HepG2 (cell line): ENCODE measurements around the gene ZNF334. TPM values are rescaled to one million over a fixed set of nuclear protein-coding genes. Genes with fewer than 3 reads are reported as not detected.

Source experiments
- ATAC-seq: fragments of 200-7000 bp; cut with Tn5 transposase; 3 replicates; pipeline ENCODE4 v1.9.1; 2020; ENCODE audit warnings: mild to moderate bottlenecking, moderate library complexity
- BruUV-seq: library from RNA; stranded (reverse); fragments of 400-500 nt; replicated peaks from 2 replicates; lab custom pipeline; 2021; lab: Mats Ljungman, UMichigan
- CTCF ChIA-PET: fragments of 300-600 bp; formaldehyde crosslinking; extraction: SDS; loops from one replicate; lab custom pipeline; 2021; ENCODE audit warnings: low total read pairs, inconsistent platforms, low intra/inter-chr PET ratio; lab: Yijun Ruan, JAX
- POLR2A ChIA-PET: fragments of 350-600 bp; sonication (Branson Sonifier 250); formaldehyde crosslinking; loops from one replicate; lab custom pipeline; 2020; ENCODE audit warnings: antibody characterized with exemption, inconsistent platforms; lab: Yijun Ruan, JAX
- DNase-seq: peaks from one replicate; pipeline ENCODE4 v3.0.0-alpha.2; 2015; ENCODE audit warnings: low spot score
- FAIRE-seq: peaks from 3 replicates; lab custom pipeline; 2011; peaks lifted over from hg19 to GRCh38; lab: Jason Lieb, UNC
- H2AFZ ChIP-seq: one replicate; pipeline ENCODE4 v1.6.1; 2011; ENCODE audit warnings: low read length, inconsistent platforms
- H3K27ac ChIP-seq: fragments of 300-600 bp; 3 replicates; pipeline ENCODE4 v1.8.0; 2011; ENCODE audit warnings: mixed run types, mild to moderate bottlenecking, mixed read lengths, low read length, inconsistent platforms; ENCODE audit not compliant: insufficient read depth; ENCODE audit errors: extremely low read length
- H3K27me3 ChIP-seq, 2 experiments: fragments of 200-600 bp in 1 of 2; 2 replicates in 1 of 2; 3 replicates in 1 of 2; pipeline versions ENCODE4 v1.6.0 to v1.8.0; 2011; ENCODE audit warnings: low read length in 2 of 2, mild to moderate bottlenecking in 2 of 2, moderate library complexity in 2 of 2, inconsistent platforms in 1 of 2; ENCODE audit not compliant: insufficient read depth in 2 of 2, control insufficient read depth in 1 of 2
- H3K36me3 ChIP-seq, 2 experiments: fragments of 200-600 bp in 1 of 2; replicated peaks in 1 of 2; 2 replicates in 1 of 2; 3 replicates in 1 of 2; pipeline versions ENCODE4 v1.5.1 to v1.8.0; 2011; ENCODE audit warnings: low read length in 2 of 2, inconsistent platforms in 1 of 2; ENCODE audit not compliant: insufficient read depth in 2 of 2, control insufficient read depth in 1 of 2
- H3K4me1 ChIP-seq: 2 replicates; pipeline ENCODE4 v1.5.1; 2012; ENCODE audit warnings: low read length, inconsistent platforms; ENCODE audit not compliant: insufficient read depth
- H3K4me2 ChIP-seq: 2 replicates; pipeline ENCODE4 v1.6.0; 2011; ENCODE audit warnings: low read depth, low read length, inconsistent platforms
- H3K4me3 ChIP-seq, 3 experiments: fragments of 200-600 bp in 1 of 3; sonication (generic), shearing (Covaris generic) in 1 of 3; replicated peaks in 1 of 3; 2 replicates each; pipeline ENCODE4 v1.5.1; 2011 to 2016; ENCODE audit warnings: low read length in 3 of 3, inconsistent platforms in 2 of 3, low read depth in 2 of 3, mild to moderate bottlenecking in 2 of 3, control low read depth in 1 of 3, mixed read lengths in 1 of 3; ENCODE audit not compliant: insufficient read depth in 1 of 3
- H3K79me2 ChIP-seq: one replicate; pipeline ENCODE4 v1.6.1; 2011; ENCODE audit warnings: low read length, inconsistent platforms; ENCODE audit not compliant: insufficient read depth
- H3K9ac ChIP-seq: 2 replicates; pipeline ENCODE4 v1.6.0; 2011; ENCODE audit warnings: mild to moderate bottlenecking, low read depth, low read length, inconsistent platforms; ENCODE audit not compliant: insufficient read depth
- H3K9me3 ChIP-seq: 2 replicates; pipeline ENCODE4 v1.5.1; 2012; ENCODE audit warnings: mild to moderate bottlenecking, low read length
- H4K20me1 ChIP-seq: 2 replicates; pipeline ENCODE4 v1.6.0; 2011; ENCODE audit warnings: inconsistent platforms, mild to moderate bottlenecking, low read length, moderate library complexity; ENCODE audit not compliant: insufficient read depth
- DPF2 ChIP-seq: sonication (generic); formaldehyde crosslinking; IDR thresholded peaks from 2 replicates; pipeline ENCODE4 v1.4.0; 2020; ENCODE audit warnings: mild to moderate bottlenecking, low read depth, missing genetic modification reagents, borderline replicate concordance
- EED ChIP-seq: sonication (generic); formaldehyde crosslinking; IDR thresholded peaks from 2 replicates; pipeline ENCODE4 v1.5.0; 2020; ENCODE audit warnings: mild to moderate bottlenecking, missing genetic modification reagents
- RARA ChIP-seq: IDR thresholded peaks from 2 replicates; pipeline ENCODE4 v1.6.1; 2016; ENCODE audit warnings: missing genetic modification reagents, missing compliant biosample characterization
- SP1 ChIP-seq, 2 experiments: fragments of 450-650 bp in 1 of 2; sonication (generic) in 1 of 2; formaldehyde crosslinking in 1 of 2; IDR thresholded peaks; 2 replicates each; pipeline versions ENCODE4 v1.4.0 to v1.6.1; 2016 to 2020; ENCODE audit warnings: missing genetic modification reagents in 1 of 2
- ZBTB42 ChIP-seq: sonication (generic); formaldehyde crosslinking; IDR thresholded peaks from 2 replicates; pipeline ENCODE4 v1.5.0; 2020; ENCODE audit warnings: mild to moderate bottlenecking, missing genetic modification reagents
- ZNF331 ChIP-seq: sonication (generic); formaldehyde crosslinking; IDR thresholded peaks from 2 replicates; pipeline ENCODE4 v1.4.0; 2020; ENCODE audit warnings: missing genetic modification reagents
- ZNF615 ChIP-seq: sonication (generic); formaldehyde crosslinking; IDR thresholded peaks from 2 replicates; pipeline ENCODE4 v1.5.0; 2020; ENCODE audit warnings: mild to moderate bottlenecking, missing genetic modification reagents, borderline replicate concordance
- WGBS: methylation state at CpG from one replicate; pipeline ENCODE4 v1.1.6; 2017; ENCODE audit warnings: low lambda C conversion rate; 5-methylcytosine and 5-hydroxymethylcytosine counted together
- in situ Hi-C: cut with HindIII; loops from 2 replicates; pipeline ENCODE4 v1.10.0; 2017; ENCODE audit warnings: low pct_unique_long_range_greater_than_20kb; ENCODE audit not compliant: extremely low pct_ligation_motif_present
- intact Hi-C: fragments of 100-400 bp; cut with micrococcal nuclease; formaldehyde crosslinking; loops from one replicate; pipeline ENCODE4 v1.10.0; 2022; ENCODE audit not compliant: unreplicated experiment
- polyA plus RNA-seq, 8 experiments: library from polyadenylated mRNA; depleted of rRNA in 3 of 8; stranded (reverse) in 7 of 8; unstranded in 1 of 8; fragments of >200 nt; fragmentation: Illumina TruSeq in 4 of 8; extraction: Trizol in 4 of 8; gene quantifications; 2 replicates each; pipeline versions ENCODE4 v1.2.1 to v1.2.3, GENCODE V29; 2011 to 2016; ENCODE audit warnings: low read depth in 4 of 8, missing spikeins in 1 of 8, mixed read lengths in 1 of 8; ENCODE audit not compliant: insufficient read depth in 1 of 8
- total RNA-seq, 5 experiments: library from RNA; depleted of rRNA; stranded (reverse); fragments of >200 nt; fragmentation: Illumina TruSeq; extraction: Trizol; gene quantifications; 2 replicates each; pipeline ENCODE4 v1.2.3, GENCODE V29; 2016; ENCODE audit warnings: low read depth in 1 of 5
- TF ChIP-seq, protein P1 (sequence below): sonication (generic); formaldehyde crosslinking; IDR thresholded peaks from 2 replicates; pipeline ENCODE4 v1.5.1; 2020; ENCODE audit warnings: mild to moderate bottlenecking, moderate library complexity, missing genetic modification reagents
- TF ChIP-seq, protein P2 (sequence below): sonication (generic); formaldehyde crosslinking; IDR thresholded peaks from 2 replicates; pipeline ENCODE4 v1.9.0; 2021; ENCODE audit warnings: missing genetic modification reagents, borderline replicate concordance
- TF ChIP-seq, protein P3 (sequence below): sonication (generic); formaldehyde crosslinking; conservative IDR thresholded peaks from 2 replicates; pipeline ENCODE4 v1.8.0; 2022; ENCODE audit warnings: mild to moderate bottlenecking, moderate library complexity, missing genetic modification reagents
- TF ChIP-seq, protein P4 (sequence below): IDR thresholded peaks from 2 replicates; pipeline ENCODE4 v1.6.1; 2016; ENCODE audit warnings: low read depth, missing genetic modification reagents, missing compliant biosample characterization

Gene ZNF334
- total and polyA plus RNA-seq, 2 of the 13 experiments (the other 11 are each of a cell fraction or from before 2014, with no cell fraction given), result 4.8 to 7.8 TPM

DNA sequence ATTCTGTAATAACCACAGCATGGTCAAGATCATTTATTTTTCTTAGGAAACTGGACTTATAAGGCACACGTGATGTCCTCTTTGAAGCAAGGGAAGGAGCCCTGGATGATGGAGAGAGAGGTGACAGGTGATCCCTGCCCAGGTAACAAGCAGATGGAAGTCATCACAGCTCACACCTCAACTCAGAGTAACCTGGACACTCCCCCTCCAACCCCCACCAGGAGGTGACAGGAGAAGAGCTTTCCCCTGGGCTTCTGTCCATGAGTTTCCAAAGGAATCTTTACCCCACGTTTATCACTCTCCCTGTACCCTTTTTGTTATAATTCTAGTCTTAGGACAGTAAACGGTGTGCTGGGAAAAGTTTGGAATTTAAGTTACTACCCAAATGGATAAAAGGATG lies 28.4 kb downstream of the ZNF334 start:
- Histone ChIP-seq H3K27me3 (no peaks in the 10 kb centered on the region; a peak in 1 of 5 replicates), H3K4me3 (no peak overlapping the region), H3K36me3 (no peaks in the 10 kb centered on the region), H3K79me2 (no peaks in the 10 kb centered on the region), H3K4me1 (no peaks in the 10 kb centered on the region), H4K20me1 (no peaks in the 10 kb centered on the region), H3K27ac (no peak overlapping the region), H2AFZ (no peak overlapping the region), H3K9me3 (no peaks in the 10 kb centered on the region), H3K4me2 (no peak overlapping the region), H3K9ac (no peak overlapping the region)
- in situ Hi-C loops, result no loop called here
- WGBS, result 14% methylated on average over 3 of the region's 3 CpGs
- ChIA-PET POLR2A (no interaction called here), CTCF (no interaction called here)
- DNase-seq (no peak), FAIRE-seq (no peak), ATAC-seq (no peak)
- intact Hi-C loops, result no loop called here
- no TSS peak for BruUV-seq
- TF ChIP-seq DPF2 (CRISPR knock-in tag), result no peak
- TF ChIP-seq, protein P1, sequence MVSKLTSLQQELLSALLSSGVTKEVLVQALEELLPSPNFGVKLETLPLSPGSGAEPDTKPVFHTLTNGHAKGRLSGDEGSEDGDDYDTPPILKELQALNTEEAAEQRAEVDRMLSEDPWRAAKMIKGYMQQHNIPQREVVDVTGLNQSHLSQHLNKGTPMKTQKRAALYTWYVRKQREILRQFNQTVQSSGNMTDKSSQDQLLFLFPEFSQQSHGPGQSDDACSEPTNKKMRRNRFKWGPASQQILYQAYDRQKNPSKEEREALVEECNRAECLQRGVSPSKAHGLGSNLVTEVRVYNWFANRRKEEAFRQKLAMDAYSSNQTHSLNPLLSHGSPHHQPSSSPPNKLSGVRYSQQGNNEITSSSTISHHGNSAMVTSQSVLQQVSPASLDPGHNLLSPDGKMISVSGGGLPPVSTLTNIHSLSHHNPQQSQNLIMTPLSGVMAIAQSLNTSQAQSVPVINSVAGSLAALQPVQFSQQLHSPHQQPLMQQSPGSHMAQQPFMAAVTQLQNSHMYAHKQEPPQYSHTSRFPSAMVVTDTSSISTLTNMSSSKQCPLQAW (CRISPR knock-in tag), result no peak
- TF ChIP-seq, protein P2, sequence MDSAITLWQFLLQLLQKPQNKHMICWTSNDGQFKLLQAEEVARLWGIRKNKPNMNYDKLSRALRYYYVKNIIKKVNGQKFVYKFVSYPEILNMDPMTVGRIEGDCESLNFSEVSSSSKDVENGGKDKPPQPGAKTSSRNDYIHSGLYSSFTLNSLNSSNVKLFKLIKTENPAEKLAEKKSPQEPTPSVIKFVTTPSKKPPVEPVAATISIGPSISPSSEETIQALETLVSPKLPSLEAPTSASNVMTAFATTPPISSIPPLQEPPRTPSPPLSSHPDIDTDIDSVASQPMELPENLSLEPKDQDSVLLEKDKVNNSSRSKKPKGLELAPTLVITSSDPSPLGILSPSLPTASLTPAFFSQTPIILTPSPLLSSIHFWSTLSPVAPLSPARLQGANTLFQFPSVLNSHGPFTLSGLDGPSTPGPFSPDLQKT (CRISPR knock-in tag), result no peak
- TF ChIP-seq SP1 (IDR thresholded peaks at IDR 0.05), result no peak
- TF ChIP-seq SP1 (CRISPR knock-in tag; IDR thresholded peaks at IDR 0.05), result no peak
- no peak for TF ChIP-seq ZBTB42
- TF ChIP-seq RARA (CRISPR knock-in tag), result no peak
- TF ChIP-seq, protein P3, sequence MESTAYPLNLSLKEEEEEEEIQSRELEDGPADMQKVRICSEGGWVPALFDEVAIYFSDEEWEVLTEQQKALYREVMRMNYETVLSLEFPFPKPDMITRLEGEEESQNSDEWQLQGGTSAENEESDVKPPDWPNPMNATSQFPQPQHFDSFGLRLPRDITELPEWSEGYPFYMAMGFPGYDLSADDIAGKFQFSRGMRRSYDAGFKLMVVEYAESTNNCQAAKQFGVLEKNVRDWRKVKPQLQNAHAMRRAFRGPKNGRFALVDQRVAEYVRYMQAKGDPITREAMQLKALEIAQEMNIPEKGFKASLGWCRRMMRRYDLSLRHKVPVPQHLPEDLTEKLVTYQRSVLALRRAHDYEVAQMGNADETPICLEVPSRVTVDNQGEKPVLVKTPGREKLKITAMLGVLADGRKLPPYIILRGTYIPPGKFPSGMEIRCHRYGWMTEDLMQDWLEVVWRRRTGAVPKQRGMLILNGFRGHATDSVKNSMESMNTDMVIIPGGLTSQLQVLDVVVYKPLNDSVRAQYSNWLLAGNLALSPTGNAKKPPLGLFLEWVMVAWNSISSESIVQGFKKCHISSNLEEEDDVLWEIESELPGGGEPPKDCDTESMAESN (CRISPR knock-in tag), result no peak
- TF ChIP-seq EED (CRISPR knock-in tag), result no peak
- no peak for TF ChIP-seq ZNF615
- TF ChIP-seq, protein P4, sequence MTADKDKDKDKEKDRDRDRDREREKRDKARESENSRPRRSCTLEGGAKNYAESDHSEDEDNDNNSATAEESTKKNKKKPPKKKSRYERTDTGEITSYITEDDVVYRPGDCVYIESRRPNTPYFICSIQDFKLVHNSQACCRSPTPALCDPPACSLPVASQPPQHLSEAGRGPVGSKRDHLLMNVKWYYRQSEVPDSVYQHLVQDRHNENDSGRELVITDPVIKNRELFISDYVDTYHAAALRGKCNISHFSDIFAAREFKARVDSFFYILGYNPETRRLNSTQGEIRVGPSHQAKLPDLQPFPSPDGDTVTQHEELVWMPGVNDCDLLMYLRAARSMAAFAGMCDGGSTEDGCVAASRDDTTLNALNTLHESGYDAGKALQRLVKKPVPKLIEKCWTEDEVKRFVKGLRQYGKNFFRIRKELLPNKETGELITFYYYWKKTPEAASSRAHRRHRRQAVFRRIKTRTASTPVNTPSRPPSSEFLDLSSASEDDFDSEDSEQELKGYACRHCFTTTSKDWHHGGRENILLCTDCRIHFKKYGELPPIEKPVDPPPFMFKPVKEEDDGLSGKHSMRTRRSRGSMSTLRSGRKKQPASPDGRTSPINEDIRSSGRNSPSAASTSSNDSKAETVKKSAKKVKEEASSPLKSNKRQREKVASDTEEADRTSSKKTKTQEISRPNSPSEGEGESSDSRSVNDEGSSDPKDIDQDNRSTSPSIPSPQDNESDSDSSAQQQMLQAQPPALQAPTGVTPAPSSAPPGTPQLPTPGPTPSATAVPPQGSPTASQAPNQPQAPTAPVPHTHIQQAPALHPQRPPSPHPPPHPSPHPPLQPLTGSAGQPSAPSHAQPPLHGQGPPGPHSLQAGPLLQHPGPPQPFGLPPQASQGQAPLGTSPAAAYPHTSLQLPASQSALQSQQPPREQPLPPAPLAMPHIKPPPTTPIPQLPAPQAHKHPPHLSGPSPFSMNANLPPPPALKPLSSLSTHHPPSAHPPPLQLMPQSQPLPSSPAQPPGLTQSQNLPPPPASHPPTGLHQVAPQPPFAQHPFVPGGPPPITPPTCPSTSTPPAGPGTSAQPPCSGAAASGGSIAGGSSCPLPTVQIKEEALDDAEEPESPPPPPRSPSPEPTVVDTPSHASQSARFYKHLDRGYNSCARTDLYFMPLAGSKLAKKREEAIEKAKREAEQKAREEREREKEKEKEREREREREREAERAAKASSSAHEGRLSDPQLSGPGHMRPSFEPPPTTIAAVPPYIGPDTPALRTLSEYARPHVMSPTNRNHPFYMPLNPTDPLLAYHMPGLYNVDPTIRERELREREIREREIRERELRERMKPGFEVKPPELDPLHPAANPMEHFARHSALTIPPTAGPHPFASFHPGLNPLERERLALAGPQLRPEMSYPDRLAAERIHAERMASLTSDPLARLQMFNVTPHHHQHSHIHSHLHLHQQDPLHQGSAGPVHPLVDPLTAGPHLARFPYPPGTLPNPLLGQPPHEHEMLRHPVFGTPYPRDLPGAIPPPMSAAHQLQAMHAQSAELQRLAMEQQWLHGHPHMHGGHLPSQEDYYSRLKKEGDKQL (CRISPR knock-in tag), result no peak
- TF ChIP-seq ZNF331 (CRISPR knock-in tag), result no peak
